GM10266 (cell line): ENCODE measurements around the gene SRGAP1.
"Not testable (repeated sequence)": the region's sequence is repeated elsewhere in the genome, so short reads cannot be mapped to it uniquely, and the experiment has no call there.

Experiments
- DNase-seq: peaks from one replicate; pipeline ENCODE4 v3.0.0; 2012; ENCODE audit errors: extremely low spot score
- TF ChIP-seq, protein P1 (sequence below): IDR thresholded peaks from 2 replicates; pipeline ENCODE4 v1.5.1; 2012; ENCODE audit warnings: mild to moderate bottlenecking, low read depth; ENCODE audit not compliant: control insufficient read depth, insufficient read depth; ENCODE audit errors: missing control alignments

SRGAP1 gene

DNA sequence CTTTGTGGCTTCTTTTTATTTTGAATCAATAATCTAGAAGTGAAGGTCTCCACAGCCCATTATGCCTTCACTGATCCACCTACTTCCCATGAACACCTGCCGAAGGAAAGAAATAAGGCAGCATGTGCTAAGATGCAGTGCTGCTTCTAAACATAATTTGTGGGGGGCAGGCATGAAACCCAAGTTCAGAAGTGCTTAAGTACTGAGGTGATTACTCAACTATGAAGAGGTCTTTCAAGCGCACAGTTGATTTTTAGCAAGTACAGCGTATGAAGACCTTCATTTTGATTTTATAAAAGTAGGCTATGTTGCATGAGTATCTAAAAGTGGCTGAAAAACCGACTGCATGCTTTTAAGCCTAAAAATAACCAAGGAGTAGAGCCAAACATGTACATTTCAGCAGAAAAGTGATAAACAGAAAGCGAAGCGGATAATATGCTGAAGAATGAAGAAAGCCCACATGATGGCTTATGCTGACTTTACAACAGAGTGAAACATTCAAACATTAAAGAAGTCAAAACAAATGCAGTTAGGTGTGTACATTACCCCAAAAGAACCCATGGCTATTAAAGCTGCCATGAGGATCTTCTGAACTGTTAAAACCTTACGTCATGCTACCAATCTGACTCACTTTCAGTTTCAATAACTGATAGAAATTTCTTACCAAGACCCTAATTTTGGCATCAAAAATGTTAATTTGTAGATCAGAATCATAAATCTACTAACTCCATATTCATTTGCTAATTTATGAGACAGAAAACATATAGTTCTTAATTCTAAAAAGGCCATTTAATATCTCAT lies 348.3 kb downstream of the SRGAP1 start:
- TF ChIP-seq, protein P1, sequence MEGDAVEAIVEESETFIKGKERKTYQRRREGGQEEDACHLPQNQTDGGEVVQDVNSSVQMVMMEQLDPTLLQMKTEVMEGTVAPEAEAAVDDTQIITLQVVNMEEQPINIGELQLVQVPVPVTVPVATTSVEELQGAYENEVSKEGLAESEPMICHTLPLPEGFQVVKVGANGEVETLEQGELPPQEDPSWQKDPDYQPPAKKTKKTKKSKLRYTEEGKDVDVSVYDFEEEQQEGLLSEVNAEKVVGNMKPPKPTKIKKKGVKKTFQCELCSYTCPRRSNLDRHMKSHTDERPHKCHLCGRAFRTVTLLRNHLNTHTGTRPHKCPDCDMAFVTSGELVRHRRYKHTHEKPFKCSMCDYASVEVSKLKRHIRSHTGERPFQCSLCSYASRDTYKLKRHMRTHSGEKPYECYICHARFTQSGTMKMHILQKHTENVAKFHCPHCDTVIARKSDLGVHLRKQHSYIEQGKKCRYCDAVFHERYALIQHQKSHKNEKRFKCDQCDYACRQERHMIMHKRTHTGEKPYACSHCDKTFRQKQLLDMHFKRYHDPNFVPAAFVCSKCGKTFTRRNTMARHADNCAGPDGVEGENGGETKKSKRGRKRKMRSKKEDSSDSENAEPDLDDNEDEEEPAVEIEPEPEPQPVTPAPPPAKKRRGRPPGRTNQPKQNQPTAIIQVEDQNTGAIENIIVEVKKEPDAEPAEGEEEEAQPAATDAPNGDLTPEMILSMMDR: no peak
- peak; percentile 75 for DNase-seq

DNA sequence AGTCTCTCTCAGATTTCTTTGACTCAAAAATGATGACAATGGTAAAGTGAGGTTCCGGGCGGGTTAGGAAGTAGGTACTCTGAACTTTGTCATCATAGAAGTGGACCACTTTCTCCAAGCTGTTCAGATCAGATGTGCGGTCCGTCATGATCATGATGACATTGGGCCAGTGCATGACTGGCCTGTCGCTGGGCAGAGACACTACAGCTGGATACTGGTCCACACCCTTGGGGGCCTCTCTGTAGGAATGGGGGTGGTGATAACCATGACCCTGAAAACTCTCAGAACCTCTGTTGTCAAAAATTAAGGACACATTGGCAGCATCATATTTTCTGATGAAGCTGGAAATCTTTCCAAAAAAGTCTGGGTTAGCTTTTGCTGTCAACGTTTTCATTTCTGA lies 349.4 kb downstream of the SRGAP1 start:
- TF ChIP-seq, protein P1: no peak
- no peak for DNase-seq

DNA sequence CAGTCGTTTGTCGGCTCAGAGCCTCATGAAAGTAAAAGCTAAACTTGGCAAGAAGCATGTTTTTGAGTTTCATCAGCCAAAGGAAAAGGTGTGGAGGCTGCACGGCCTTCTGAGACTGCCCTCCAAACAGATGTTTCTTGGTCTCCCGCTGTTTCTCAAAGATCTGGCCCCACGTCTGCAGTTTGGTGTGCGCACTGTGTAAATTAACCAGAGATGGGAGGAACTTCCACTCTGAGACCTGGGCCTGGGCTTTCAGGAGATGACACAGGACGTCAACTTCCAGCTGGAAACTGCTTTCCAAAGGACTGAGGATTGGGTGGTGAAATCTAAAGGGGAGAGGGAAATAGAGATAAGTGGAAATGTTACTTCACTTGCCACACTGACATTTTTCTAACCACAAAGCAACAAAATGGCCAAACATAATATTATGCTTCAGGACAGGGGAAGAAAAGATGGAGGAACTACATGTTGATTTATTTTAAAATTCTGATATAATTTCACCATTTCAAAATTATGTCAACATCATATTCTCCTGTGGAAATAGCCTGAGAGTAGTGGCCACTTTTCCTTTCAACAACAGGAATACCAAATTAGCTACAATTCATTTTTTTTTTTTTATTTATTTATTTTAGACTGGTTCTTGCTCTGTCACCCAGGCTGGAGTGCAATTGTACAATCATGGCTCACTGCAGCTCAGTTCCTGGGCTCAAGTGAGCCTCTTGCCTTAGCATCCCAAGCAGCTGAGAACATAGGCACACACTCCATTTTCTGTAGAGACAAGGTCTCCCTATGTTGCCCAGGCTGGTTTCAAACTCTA lies 350.0 kb downstream of the SRGAP1 start:
- DNase-seq: no peak
- TF ChIP-seq, protein P1: no peak

DNA sequence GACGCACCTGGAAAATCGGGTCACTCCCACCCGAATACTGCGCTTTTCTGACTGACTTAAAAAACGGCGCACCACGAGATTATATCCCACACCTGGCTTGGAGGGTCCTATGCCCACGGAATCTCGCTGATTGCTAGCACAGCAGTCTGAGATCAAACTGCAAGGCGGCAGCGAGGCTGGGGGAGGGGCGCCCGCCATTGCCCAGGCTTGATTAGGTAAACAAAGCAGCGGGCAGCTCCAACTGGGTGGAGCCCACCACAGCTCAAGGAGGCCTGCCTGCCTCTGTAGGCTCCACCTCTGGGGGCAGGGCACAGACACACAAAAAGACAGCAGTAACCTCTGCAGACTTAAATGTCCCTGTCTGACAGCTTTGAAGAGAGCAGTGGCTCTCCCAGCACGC lies 351.3 kb downstream of the SRGAP1 start:
- DNase-seq: not testable (repeated sequence)

DNA sequence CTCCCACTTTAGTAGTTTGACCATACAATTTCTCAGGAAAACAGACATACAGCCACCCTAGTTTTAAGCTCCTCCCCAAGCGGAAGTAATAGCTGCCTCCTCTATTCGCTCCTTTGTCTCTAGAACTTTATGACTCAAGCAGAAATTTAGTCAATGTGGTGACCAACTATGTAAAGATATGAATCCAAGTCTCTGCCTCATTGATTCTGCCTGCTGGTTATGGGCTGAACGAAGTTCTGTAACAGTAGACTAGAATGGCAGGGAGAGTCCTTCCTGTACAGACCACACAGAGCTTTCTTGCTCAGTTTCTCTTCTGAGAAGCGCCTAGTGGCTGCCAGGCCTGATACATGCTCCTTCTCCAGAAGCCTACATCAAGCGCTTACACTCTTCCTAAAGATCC lies 358.5 kb downstream of the SRGAP1 start:
- TF ChIP-seq, protein P1: no peak
- DNase-seq: no peak

DNA sequence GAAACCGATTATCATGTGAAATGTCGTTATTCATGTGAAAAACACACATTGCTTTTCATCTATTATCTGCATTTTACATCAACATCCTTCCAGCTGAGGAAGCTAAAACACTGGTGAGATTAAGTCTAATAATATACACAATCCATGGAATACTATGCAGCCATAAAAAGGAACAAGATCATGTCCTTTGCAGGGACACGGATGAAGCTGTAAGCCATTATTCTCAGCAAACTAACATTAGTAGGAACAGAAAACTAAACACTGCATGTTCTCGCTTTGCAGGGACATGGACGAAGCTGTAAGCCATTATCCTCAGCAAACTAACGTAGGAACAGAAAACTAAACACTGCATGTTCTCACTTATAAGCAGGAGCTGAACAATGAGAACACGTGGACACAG lies 359.3 kb downstream of the SRGAP1 start:
- DNase-seq: no peak
- TF ChIP-seq, protein P1: no peak

DNA sequence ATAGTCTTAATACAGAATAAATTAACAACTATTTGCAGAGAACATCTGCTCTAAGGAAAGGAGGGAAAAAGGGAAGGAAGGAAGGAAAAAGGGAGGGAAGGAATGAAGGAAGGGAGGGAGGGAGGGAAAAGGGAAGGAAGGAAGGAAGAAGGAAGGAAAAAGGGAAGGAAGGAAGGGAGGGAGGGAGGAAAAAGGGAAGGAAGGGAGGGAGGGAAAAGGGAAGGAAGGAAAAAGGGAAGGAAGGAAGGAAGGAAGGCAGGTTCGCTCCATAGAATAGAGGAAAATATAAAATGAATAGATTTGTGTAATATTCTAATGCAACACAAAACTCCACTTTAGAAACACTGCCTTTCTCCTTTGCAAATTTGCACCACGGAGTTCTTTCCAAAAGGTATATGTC lies 361.0 kb downstream of the SRGAP1 start:
- TF ChIP-seq, protein P1: no peak
- DNase-seq: no peak
